Activated CD4-positive, alpha-beta T cell treated with anti-CD3 and anti-CD28 coated beads, Interleukin-2, amount 50 U/mL, for 24 hours (primary cell): ENCODE measurements around the gene CEMIP.

Experiments used
- DNase-seq, 2 donors: peaks; one replicate each; pipeline ENCODE4 v3.0.0-alpha.2; 2020; ENCODE audit warnings: low read depth in 1 of 2, low spot score in 1 of 2

Gene CEMIP

DNA sequence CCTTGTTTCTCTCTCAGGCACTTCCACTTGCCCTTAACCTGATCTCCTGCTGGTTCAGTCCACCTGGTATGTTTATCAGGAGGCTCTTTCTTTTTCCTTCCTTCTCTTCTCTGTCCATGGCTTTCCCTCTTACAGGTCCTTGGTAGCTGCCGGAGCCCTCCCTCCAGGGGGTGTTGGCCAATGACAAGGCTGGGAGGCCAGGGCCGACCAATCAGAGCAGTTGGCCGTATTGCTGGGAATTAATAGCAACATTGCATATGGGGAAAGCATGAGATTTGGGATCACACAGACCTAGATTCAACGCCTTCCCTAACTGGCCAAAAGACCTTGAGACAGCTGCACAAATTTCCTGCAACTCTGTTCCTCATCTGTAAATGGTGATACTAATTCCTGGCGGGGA is 62.4 kb downstream of the CEMIP start:
- no peak for DNase-seq

DNA sequence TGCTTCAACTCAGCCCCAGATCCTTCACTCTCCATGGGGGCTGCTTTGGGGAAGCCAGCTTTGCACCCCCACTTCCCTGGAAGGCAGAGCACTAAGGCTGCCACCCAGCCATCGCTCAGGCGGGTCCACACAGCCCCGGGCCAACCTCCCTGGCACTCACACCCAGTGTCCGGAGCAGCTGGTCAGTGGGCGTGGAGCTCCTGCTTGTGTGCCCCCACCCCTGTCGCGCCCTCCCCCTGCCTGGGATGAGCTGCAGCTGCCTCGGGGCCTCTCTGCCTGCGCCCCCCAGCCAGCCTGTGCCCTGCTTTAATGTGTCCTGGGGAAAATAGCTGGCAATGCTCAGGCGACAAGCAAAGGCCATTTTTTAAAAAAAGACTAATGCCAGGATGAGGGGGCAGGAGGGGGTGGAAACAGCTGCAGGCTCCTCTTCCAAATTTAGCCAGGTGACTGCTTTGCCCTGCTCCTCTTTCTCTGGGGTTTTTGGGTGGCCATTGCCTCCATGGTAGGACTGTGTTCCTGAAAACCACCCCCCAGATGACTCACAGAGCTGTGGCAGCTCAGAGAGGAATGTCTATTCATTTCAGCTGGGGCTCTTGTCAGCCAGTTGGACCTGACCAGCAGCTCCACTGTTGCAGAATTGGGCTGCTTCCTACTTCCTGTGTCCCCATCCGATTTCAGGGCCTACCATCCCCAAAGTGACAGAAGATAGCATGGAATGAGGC is 65.0 kb downstream of the CEMIP start:
- DNase-seq = no peak

DNA sequence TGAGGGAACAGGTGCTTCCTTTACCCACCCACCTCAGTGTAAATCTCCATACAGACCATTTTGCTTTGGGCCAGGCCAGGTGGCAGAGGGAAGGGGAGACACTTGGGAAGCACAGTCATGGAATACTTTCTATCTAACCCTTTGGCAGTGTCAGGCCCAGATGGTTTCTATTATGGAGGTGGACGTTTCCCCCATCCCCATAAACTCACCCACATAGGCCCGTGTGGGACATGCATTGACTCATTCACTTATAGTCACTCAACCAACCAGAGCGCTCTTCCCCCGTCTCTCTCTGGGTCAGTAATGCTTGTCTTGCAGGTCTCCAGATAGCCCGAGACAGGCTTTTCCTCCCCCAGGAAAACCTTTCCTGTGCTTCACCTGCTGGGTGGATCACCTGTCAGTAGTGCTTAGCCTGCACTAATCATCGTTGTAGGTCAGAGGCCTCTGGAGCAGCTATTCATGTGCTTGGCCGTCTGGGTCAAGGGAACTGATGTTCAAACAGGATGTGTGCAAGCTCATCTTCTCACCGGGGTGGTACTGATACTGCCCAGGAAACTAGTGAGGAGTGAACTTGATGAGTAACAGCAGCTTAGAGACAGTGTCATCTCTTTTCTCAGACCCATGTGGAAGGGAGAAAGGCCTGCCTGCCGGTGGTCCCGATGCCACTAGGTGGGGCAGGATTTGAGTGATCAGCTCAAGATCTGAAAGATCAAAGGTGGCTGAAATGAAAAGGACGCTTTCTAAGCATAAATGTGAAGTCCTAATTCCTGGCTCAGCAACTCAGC is 67.1 kb downstream of the CEMIP start:
- DNase-seq = no peak

DNA sequence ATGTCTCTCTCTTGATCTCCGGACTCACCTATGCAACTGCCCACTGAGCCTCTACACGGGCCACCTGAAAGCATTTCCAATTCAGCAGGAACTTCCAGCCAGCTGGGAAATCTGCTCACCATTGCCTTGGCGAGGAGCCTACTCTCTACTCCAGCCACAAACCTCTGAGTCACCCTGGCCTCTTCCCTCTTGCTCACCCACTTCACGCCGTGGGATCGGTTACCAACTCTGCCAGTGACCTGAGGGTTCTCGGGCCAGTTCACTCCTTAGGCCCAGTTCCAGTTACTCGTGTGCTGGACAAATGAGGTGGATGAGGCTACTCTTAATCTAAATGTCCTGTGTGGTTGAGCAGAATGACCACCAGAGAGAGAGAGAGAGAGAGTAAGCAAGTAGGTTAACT is 70.1 kb downstream of the CEMIP start:
- no peak for DNase-seq

DNA sequence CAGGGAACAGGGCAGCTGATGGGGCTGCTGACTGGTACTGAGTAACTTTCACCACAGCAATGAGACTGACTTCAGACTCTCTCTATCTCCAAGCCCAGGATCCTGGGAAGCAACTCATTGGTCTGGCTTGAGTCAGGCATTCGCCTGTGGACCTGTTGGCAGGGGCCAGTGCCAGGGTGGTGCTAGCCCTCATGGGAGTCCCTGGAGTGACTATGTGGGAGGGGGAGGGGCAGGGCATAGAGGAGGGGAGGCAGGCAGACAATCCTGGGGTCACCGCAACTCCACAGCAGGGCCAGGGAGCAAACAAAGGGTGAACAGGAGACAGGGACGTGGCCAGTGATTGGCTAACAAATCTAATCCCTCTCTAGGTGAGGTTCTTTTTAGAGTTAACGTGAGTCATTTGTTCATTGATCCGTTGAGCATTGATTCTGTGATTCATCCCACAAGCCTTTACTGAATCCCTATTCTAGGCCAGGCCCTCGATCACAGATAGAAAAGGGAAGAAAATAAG is 71.8 kb downstream of the CEMIP start:
- DNase-seq = no peak

DNA sequence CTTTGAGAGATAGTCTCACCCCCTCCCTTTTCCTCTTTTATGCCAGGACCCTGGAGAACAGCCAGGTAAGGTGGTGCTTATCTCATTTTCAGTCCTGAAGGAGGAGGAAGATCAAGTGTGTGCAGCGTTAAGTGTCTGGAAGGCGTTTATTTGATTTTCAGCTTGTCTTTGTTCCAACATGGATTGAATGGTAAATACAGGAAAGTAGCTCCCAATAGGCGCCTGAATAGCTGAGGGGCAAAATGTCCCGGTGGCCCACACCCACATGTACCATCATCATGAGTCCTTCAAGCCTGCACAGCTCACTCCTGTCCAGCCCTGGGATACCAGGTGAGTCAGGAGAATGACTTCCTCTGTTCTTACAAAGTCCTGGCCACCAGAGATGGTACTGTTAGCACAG is 73.5 kb downstream of the CEMIP start:
- DNase-seq = no peak

DNA sequence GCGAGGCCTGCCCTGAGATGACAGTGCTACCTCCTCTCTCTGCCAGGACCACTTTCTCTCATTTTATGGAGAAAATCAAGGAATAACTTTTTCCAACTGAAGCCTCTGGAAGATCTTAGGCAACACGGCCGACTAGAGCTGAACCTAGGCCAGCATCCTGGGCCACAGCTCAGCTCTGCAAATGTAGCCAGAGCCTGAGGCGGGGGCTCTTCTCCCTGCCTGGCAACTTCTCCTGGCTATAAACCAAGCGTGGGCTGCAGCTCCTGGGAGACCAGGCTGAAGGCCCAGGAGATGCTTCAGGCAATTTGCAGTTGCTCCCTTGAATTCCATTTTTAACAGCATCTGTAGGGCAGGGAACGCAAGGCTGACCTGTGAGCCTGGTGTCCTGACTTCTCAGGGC is 74.9 kb downstream of the CEMIP start:
- DNase-seq = no peak

DNA sequence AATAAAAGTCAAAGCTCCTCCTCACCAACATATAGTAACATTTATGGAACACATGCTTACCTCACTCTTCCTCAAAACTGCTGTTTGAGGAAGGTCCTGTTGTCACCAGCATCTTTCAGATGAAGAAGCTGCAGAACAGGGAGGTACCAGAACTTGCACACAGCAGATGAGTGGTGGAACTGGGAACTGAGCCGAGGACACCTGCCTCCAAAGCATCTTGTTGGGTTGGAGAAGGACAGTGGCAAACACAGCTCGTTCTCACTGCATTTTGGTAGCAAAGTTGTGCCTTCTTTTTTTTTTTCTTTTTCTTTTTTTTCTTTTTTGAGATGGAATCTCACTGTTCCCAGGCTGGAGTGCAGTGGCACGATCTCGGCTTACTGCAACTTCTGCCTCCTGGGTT is 76.0 kb downstream of the CEMIP start:
- no peak for DNase-seq

DNA sequence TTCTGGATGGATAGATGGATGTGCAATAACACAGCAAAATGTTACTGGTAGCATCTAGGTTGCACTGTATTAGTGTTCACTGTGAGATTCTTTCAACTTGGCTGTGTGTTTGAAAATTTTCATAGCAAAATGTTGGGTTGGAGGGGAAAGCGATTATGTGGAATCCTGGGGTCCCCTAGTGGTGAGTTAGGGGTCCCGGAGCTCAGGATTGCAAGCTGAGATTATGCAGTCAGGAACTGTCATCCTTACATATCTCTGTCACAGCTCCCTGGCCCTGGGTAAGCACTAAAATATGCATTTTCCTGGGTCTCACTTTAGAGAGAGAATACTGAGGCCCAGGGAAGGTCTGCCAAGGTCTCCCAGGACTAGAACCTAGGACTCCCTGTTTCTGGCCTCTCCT is 77.2 kb downstream of the CEMIP start:
- DNase-seq = no peak

DNA sequence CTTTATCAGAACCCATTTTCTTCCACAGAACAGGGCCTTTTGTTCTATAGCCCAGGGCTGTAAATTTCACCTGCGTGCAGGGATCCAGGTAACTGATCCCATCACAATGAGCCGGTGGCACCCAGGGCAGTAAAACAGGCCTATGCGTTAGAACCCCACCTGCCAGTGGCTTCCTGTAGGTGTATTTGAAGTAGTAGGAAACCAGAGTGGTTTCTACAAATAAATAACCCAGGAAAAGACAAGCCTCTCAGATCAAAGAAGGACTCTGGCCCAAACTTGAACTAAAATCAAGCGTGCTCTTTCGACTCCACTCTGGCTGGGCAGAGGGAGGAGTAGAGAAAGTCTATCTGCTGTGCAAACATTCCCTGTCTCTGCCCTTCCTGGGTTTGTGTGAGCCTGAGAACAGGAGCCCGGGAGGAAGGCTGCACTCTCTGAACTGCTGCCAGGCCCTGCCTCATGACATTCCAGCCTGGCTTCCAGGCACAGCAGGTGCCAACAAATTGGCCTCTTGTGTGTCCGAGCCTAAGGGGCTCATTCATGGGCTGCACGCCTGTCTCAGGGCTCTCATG is 77.7 kb downstream of the CEMIP start:
- no peak for DNase-seq

DNA sequence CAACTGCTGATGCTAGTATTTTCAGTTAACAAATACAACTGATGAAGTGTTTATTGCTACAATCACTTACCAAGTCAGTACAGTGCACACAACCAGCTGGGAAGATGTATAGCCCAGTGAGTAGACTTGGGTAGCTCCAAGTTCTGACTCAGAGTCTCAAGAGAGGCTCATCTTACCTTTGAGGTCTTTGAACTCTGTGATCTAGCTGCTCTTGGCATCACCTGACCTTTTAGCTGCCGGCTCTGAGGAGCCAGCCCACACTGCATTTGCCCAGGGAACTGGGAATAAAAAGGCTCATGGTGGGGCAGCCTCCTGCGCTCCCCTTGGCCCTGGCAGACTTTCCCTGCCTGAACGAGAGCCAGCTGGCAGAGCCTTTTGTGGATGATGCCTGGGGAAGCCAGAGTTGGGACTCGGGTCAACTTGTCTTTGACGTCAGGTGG is 82.6 kb downstream of the CEMIP start:
- DNase-seq = no peak

DNA sequence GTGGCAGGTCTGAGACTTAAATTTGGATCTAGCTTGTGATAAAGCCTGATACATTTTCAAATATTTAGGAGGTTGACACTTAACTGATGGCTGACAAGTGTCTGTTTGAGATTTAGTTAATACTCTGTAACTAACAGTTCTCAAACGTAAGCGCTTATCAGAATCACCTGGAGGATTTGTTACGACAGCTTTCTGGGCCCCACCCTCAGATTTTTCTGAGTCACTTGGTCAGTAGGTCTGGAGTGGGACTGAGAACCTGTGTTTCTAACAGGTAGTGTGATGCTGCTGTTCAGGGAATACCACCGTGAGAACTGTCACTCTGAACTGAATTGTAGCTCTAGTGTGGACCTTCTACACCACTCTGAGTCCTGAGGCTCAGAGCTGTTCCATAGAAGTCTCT is 85.5 kb downstream of the CEMIP start:
- no peak for DNase-seq

DNA sequence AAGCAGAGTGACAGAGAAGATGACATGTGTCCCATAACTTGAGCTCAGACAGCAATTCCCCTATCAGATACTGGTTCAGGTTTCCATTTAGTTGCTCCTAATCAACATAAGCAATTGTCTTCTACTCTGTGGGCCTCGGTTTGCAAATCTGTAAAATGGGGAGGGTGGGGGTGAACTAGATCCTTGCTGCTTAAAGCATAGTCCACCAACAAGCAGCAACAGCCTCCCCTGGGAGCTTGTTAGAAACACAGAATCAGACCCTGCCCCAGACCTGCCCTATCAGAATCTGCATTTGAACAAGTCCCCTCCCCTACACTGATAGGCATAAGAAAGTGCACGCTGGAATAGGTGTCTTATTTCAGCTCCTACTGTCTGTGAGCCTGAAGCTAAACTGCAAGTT is 87.8 kb downstream of the CEMIP start:
- DNase-seq = no peak

DNA sequence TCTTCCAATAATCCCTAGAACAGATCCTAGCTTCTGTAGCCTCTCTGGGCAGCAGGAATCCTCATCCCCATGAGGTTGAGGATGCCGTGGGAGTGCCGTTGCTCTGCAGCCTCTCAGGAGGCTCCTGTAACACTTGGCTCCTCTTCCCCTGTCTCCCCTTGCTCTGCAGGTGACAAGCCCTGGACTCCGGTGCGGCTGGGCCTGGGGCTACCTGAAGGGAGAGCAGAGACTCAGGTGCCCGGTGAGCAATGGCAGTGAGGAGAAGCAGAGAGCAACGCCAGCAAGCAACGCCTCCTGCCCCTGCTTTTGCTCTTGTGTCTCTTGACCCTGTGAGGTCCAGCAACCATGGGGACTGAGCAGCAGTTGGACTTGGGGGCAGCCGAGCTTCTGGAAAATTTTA is 91.2 kb downstream of the CEMIP start:
- DNase-seq = no peak

DNA sequence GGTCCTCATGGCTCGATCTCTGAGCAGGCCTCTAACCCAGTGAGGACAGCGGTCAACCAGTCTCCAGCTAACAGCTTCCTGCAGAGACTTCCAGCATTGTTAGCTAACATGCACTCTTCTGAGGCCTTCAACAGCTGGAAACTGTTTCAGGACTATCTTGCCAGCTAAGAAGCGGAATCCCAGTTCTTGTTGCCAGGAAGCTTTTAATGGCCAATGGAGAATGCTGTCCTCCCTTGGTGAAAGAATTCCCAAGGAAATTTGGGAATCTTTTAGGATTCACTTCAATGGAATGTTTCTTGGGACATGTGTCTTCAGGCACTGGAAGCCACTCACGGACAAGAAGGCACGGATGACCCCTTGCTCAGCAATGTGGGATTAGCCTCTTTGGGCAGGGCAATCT is 91.7 kb downstream of the CEMIP start:
- no peak for DNase-seq

DNA sequence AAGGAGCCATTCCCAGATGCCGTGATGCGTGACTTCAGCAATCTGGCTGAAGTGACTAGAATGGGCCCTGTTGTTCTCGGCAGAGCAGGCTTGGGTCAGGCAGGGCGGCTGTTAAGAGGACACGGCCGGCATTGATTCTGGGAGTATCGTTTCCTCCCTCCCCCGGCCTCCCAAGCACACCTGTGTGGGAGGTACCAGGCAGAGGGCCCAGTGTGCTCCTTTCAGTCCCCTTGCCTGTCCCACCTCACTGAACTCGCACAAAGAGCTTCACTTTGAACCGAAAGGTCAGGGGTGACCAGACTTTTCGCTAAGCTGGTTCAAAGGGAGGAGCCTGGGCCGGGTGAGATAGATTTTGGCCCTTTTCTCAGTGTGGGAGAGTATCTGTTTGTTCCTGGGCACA is 92.7 kb downstream of the CEMIP start:
- DNase-seq = no peak

DNA sequence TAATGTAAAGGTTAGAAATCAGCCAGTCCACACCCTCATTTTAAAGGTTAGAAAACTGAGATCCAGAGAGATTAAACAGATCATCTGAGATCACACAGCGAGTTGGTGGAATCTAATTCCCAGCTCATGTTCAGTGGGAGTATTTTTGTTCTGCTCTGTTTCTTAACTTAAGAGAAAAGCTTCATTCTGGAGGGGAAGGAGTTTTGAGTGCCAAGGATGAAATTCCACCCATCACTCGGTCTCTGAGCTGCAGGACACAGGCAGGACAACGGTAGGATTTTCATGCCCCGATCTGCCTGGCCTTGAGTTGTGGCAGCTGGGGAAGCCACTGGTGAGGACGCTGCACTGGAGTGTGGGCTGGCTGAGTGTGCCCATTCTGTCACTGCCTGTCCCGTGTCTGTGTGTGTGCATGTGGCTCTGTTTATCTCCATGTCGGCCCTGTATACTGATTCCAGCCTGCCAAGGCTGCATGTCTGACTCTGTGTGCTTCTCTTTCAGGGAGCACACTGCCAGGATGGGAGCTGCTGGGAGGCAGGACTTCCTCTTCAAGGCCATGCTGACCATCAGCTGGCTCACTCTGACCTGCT is 94.3 kb downstream of the CEMIP start:
- DNase-seq = no peak

DNA sequence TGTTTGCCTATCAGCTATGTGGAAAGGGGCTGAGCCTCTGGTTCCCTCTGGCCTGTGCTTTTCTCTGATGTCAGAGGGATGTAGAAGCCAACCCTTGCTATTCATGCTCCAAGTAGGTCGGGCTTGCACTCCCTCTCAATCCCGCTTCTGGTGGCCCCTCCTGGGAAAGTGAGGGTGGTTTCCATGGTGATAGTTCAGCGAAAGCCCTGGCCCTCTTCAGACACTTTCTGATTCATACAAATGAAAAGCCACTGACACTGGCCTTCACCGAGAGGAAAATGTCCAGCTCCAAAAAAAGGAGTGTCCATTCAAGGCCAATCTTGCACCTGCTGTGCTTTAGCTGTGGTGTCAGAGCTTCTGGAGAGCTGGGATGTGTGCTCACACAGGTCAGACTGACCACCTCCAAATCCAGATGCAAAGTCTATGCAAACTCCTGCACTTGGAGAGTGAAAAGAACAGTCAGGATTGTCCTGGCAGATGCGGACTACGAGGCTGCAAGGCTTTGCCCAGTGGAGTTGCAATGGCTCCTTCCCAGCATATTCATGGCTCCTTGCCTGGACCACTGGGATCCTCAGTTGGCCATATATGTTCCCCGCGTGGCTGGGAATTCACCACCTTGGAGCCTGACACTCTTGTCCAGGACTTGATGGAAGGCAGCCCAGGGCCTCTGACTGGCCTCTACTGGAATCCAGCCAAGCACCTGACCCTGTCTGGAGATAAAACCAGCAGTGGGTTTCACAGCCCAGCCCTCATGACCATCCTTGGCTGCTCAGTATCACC is 96.6 kb downstream of the CEMIP start:
- no peak for DNase-seq

DNA sequence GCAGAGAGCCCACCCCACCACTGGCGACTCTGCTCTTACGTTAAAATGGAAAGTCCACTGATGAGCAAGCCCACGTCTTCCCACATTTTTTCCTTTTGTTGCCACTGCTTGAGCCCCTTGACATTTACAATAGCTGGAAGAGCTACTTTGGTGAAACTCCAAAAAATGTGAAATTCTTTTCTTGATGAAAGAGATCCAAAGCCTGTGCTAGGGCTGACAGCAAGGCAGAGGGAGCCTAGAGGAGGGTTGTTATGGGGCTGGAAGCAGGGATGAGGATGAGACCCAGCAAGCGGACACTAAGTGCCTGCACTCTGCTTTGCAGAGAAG is 97.1 kb downstream of the CEMIP start:
- DNase-seq = no peak

DNA sequence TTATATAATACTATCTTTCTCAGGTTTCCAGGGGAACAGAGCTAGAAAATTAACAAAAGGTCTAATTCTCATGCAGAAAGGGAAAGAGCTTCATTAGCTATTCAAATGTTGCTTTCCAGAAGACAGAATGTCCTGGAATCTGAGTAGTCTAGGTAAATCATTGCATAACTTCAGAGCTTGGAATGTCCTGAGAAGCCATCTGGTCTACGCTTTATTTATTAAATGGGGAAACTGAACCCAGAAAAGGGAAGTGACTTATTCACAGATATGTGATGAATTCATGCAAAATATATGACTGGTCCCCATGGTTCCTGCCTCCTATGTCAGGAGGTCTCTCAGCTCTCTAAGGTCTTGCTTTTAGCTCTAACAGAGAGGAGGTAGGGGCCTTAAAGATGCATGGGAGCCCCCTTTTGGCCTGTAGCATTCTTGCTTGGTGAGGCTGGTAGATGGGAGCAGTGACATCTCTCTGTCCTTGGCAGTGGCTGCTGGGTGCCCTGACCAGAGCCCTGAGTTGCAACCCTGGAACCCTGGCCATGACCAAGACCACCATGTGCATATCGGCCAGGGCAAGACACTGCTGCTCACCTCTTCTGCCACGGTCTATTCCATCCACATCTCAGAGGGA is 99.2 kb downstream of the CEMIP start:
- DNase-seq = no peak

DNA sequence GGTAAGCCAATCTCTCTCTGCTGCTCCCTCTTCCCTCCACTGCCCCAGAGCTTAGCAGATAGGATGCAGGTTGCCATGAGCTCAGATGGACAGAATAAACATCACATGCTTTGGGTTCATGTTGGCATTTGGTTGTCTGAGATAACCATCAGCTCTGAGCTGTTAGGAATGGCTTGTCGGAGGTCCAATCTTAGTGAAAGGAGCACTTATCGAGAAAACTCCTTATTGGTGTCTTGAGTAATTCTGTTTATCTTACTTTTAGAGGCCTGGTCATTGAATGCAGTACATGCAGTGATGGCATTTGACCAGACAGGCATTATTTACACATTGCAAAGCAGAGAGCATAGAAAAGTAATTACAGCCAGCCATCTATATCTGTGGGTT is 99.7 kb downstream of the CEMIP start:
- no peak for DNase-seq
